GM23338 (cell line): Measurements from ENCODE around the gene RNF4. TPM values are rescaled to one million over a fixed set of nuclear protein-coding genes. Genes with fewer than 3 reads are reported as not detected.
"Not testable (repeated sequence)": the region's sequence is repeated elsewhere in the genome, so short reads cannot be mapped to it uniquely, and the experiment has no call there.

ENCODE experiments used
- ATAC-seq: fragments of 200-7000 bp; cut with Tn5 transposase; 3 replicates; pipeline ENCODE4 v1.9.1; 2020
- DNase-seq: peaks from one replicate; pipeline ENCODE4 v3.0.0-alpha.2; 2015; ENCODE audit warnings: low spot score
- H2AFZ ChIP-seq: fragments of 200-600 bp; sonication (generic); 2 replicates; pipeline ENCODE4 v1.8.0; 2016; ENCODE audit warnings: antibody characterized with exemption, mild to moderate bottlenecking, moderate library complexity
- H3F3A ChIP-seq: fragments of 200-600 bp; sonication (generic); replicated peaks from 2 replicates; pipeline ENCODE4 v1.8.0; 2017; ENCODE audit warnings: antibody characterized with exemption, mixed run types, low read depth
- H3K27ac ChIP-seq: fragments of 200-600 bp; sonication (generic); 2 replicates; pipeline ENCODE4 v1.6.1; 2016; ENCODE audit warnings: low read depth
- H3K27me3 ChIP-seq: fragments of 200-600 bp; sonication (generic); 2 replicates; pipeline ENCODE4 v1.8.0; 2016; ENCODE audit warnings: mild to moderate bottlenecking, mixed run types, moderate library complexity; ENCODE audit not compliant: insufficient read depth
- H3K36me3 ChIP-seq: fragments of 200-600 bp; sonication (generic); 2 replicates; pipeline ENCODE4 v1.8.0; 2016; ENCODE audit warnings: mild to moderate bottlenecking; ENCODE audit not compliant: insufficient read depth
- H3K4me1 ChIP-seq: fragments of 200-600 bp; sonication (generic); 2 replicates; pipeline ENCODE4 v1.8.0; 2016; ENCODE audit warnings: mild to moderate bottlenecking, moderate library complexity; ENCODE audit not compliant: insufficient read depth
- H3K4me2 ChIP-seq: fragments of 200-600 bp; sonication (generic); 2 replicates; pipeline ENCODE4 v1.7.1; 2017; ENCODE audit warnings: mixed run types
- H3K4me3 ChIP-seq: fragments of 200-600 bp; sonication (generic); 2 replicates; pipeline ENCODE4 v1.6.1; 2016; ENCODE audit warnings: mixed run types
- H3K79me2 ChIP-seq: fragments of 200-600 bp; sonication (generic); replicated peaks from 2 replicates; pipeline ENCODE4 v1.8.0; 2017; ENCODE audit warnings: mild to moderate bottlenecking; ENCODE audit not compliant: insufficient read depth
- H3K9me2 ChIP-seq: fragments of 200-600 bp; sonication (generic); 2 replicates; pipeline ENCODE4 v1.8.0; 2017; ENCODE audit not compliant: insufficient read depth
- H4K20me1 ChIP-seq: fragments of 200-600 bp; sonication (generic); replicated peaks from 2 replicates; pipeline ENCODE4 v1.8.0; 2017; ENCODE audit warnings: mild to moderate bottlenecking; ENCODE audit not compliant: insufficient read depth
- H3K27ac Mint-ChIP-seq: 2 replicates; pipeline ENCODE4 v1.8.0; 2020; ENCODE audit warnings: inconsistent platforms, mild to moderate bottlenecking, moderate library complexity, mixed read lengths
- H3K27me3 Mint-ChIP-seq: 3 replicates; pipeline ENCODE4 v1.8.0; 2022; ENCODE audit warnings: low read depth, mild to moderate bottlenecking, moderate library complexity, mixed read lengths, inconsistent platforms; ENCODE audit not compliant: insufficient read depth, poor library complexity
- H3K36me3 Mint-ChIP-seq: 3 replicates; pipeline ENCODE4 v1.8.0; 2021; ENCODE audit warnings: low read depth, mild to moderate bottlenecking, inconsistent platforms, moderate library complexity, mixed read lengths
- H3K4me1 Mint-ChIP-seq: 3 replicates; pipeline ENCODE4 v1.8.0; 2020; ENCODE audit warnings: mild to moderate bottlenecking, inconsistent platforms, mixed read lengths
- H3K4me3 Mint-ChIP-seq: 3 replicates; pipeline ENCODE4 v1.8.0; 2021; ENCODE audit warnings: moderate library complexity, mild to moderate bottlenecking, inconsistent platforms, mixed read lengths
- H3K9me3 Mint-ChIP-seq: 3 replicates; pipeline ENCODE4 v1.8.0; 2020; ENCODE audit warnings: moderate library complexity, mild to moderate bottlenecking, inconsistent platforms, mixed read lengths
- EZH2 ChIP-seq: fragments of 200-600 bp; sonication (generic); IDR thresholded peaks from one replicate; pipeline ENCODE4 v1.8.0; 2017; ENCODE audit warnings: antibody characterized with exemption, mild to moderate bottlenecking, low read depth; ENCODE audit not compliant: unreplicated experiment
- EZH2phosphoT487 ChIP-seq: fragments of 200-600 bp; sonication (generic); IDR thresholded peaks from one replicate; pipeline ENCODE4 v1.8.1; 2018; ENCODE audit warnings: antibody characterized with exemption; ENCODE audit not compliant: unreplicated experiment
- JUNB ChIP-seq: IDR thresholded peaks from one replicate; pipeline ENCODE4 v1.6.1; 2016; ENCODE audit warnings: antibody characterized with exemption; ENCODE audit not compliant: unreplicated experiment
- ZNF462 ChIP-seq: fragments of 250-450 bp; sonication (Bioruptor Pico); IDR thresholded peaks from 2 replicates; pipeline ENCODE4 v1.5.0; 2020; ENCODE audit warnings: mild to moderate bottlenecking, moderate library complexity
- polyA plus RNA-seq: library from polyadenylated mRNA; unstranded; fragments of >200 nt; fragmentation: Nextera tagmentation; extraction: Ambion mirVana; gene quantifications from 2 replicates; pipeline ENCODE4 v1.2.1, GENCODE V29; 2016
- total RNA-seq: library from RNA; depleted of rRNA; stranded (reverse); fragments of >200 nt; shearing (Covaris generic); gene quantifications from 2 replicates; pipeline ENCODE4 v1.2.3, GENCODE V29; 2014

The RNF4 gene
- total and polyA plus RNA-seq, 2 experiments from 2014 or later, result 47.7 to 77.2 TPM

- TF ChIP-seq ZNF462 (no peak), EZH2phosphoT487 (no peak), EZH2 (no peak), JUNB (no peak)
These were observed 77.4 kb downstream of the RNF4 start (continued) for GRCh38 chr4:2546286-2546823.

- Histone ChIP-seq H4K20me1 (peaks cover 48% of the 10 kb centered on the region), H3K79me2 (peaks cover 100% of the 10 kb centered on the region)
- not testable (repeated sequence) for H2AFZ ChIP-seq, H3K4me2 ChIP-seq, H3K27ac ChIP-seq, H3K4me1 ChIP-seq, H3K27ac Mint-ChIP-seq, H3K36me3 ChIP-seq, DNase-seq, H3K9me3 Mint-ChIP-seq, H3K9me2 ChIP-seq, H3K27me3 ChIP-seq, H3K27me3 Mint-ChIP-seq, H3K4me1 Mint-ChIP-seq, H3K4me3 ChIP-seq, H3K4me3 Mint-ChIP-seq, H3K36me3 Mint-ChIP-seq, H3F3A ChIP-seq, ATAC-seq
These were observed 78.2 kb downstream of the RNF4 start for GRCh38 chr4:2546961-2547691.
